MM.1S (cell line): ENCODE measurements around the gene SLC6A16.

Source experiments
- CTCF ChIP-seq: fragments of 300-600 bp; sonication (generic); IDR thresholded peaks from 2 replicates; pipeline ENCODE4 v1.5.1; 2016; ENCODE audit warnings: antibody characterized with exemption, low read length, mixed read lengths
- EZH2phosphoT487 ChIP-seq: fragments of 300-600 bp; sonication (generic); IDR thresholded peaks from 2 replicates; pipeline ENCODE4 v1.6.1; 2018; ENCODE audit warnings: antibody characterized with exemption, low read length

DNA sequence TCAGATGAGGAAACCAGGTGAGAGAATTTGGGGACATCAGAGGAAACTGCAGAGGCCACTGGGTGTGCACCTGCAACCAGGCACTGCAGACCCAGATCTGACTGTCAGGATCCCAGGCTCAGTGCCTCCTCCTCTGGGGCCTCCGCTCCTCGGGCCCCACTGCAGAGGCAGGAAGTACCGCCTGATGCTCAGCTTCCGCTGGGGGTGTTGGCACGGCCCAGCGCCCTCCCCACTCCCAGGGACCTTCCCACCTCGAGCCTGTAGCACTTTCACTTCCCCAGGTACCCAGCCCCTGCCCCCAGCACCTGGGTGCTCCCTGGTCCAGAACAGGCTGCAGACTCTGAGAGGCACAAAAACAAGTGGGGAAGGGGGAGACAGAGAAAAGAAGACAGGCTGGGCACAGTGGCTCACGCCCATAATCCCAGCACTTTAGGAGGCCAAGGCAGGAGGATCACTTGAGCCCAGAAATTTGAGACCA lies 8.9 kb upstream of the SLC6A16 start:
- TF ChIP-seq EZH2phosphoT487 = no peak
- TF ChIP-seq CTCF = no peak
